Immature natural killer cell (primary cell): ENCODE data around the gene ABCG1. TPM values are rescaled to one million over a fixed set of nuclear protein-coding genes. Genes with fewer than 3 reads are reported as not detected.
A peak's percentile ranks its signal among the peaks of the same experiment; 100 is the strongest.
"Not testable (repeated sequence)": the region's sequence is repeated elsewhere in the genome, so short reads cannot be mapped to it uniquely, and the experiment has no call there.

Experiments used
- DNase-seq, 3 donors: peaks; one replicate each; pipeline ENCODE4 v3.0.0; 2022; ENCODE audit warnings: mixed read lengths in 1 of 3
- H3K27ac Mint-ChIP-seq, 6 donors: one replicate each; pipeline ENCODE4 v1.8.0; 2020; ENCODE audit warnings: mixed read lengths in 6 of 6, mild to moderate bottlenecking in 5 of 6, inconsistent platforms in 4 of 6, moderate library complexity in 3 of 6
- H3K27me3 Mint-ChIP-seq, 3 donors: one replicate each; pipeline ENCODE4 v1.8.0; 2020 to 2021; ENCODE audit warnings: low read depth in 3 of 3, mild to moderate bottlenecking in 3 of 3, mixed read lengths in 3 of 3, moderate library complexity in 3 of 3, inconsistent platforms in 1 of 3
- H3K36me3 Mint-ChIP-seq, 3 donors: one replicate each; pipeline ENCODE4 v1.8.0; 2020; ENCODE audit warnings: mixed read lengths in 3 of 3, inconsistent platforms in 2 of 3, mild to moderate bottlenecking in 2 of 3
- H3K4me1 Mint-ChIP-seq, 2 donors: one replicate each; pipeline ENCODE4 v1.8.0; 2020; ENCODE audit warnings: inconsistent platforms in 2 of 2, mild to moderate bottlenecking in 2 of 2, mixed read lengths in 2 of 2, moderate library complexity in 1 of 2
- H3K4me3 Mint-ChIP-seq, 5 donors: one replicate each; pipeline ENCODE4 v1.8.0; 2020; ENCODE audit warnings: mild to moderate bottlenecking in 5 of 5, mixed read lengths in 5 of 5, inconsistent platforms in 3 of 5, moderate library complexity in 3 of 5
- H3K9me3 Mint-ChIP-seq, 6 donors: one replicate each; pipeline ENCODE4 v1.8.0; 2020; ENCODE audit warnings: mild to moderate bottlenecking in 6 of 6, mixed read lengths in 6 of 6, inconsistent platforms in 4 of 6, moderate library complexity in 3 of 6
- polyA plus RNA-seq, 3 donors: library from polyadenylated mRNA; unstranded; fragments of 300-500 nt; fragmentation: Illumina TruSeq; gene quantifications; one replicate each; pipeline ENCODE4 v1.2.3, GENCODE V29; 2021

ABCG1 gene
- polyA plus RNA-seq, 3 donors from 2014 or later: 4.3 to 10.9 (median 8.2) TPM

GRCh38 chr21:42286416-42286815 lies 67.5 kb downstream of the ABCG1 start:
- Mint-ChIP-seq H3K27ac (peak overlapping the region in 1 of 6 donors; percentile 32), H3K9me3 (no peaks in the 10 kb centered on the region), H3K36me3 (peaks cover 6 to 44% (median 35%) of the 10 kb centered on the region in 3 donors), H3K4me3 (no peak overlapping the region), H3K27me3 (peaks cover 0 to 6% (median 0%) of the 10 kb centered on the region in 3 donors), H3K4me1 (peaks cover 0 to 14% of the 10 kb centered on the region in 2 donors)
- DNase-seq: no peak

- H3K9me3 Mint-ChIP-seq: no peaks in the 10 kb centered on the region
- H3K27me3 Mint-ChIP-seq: peaks cover 0 to 5% (median 0%) of the 10 kb centered on the region in 3 donors
- H3K4me3 Mint-ChIP-seq: no peak overlapping the region
- H3K27ac Mint-ChIP-seq: no peak overlapping the region
- no peak for DNase-seq
- H3K36me3 Mint-ChIP-seq: peaks cover 6 to 44% (median 35%) of the 10 kb centered on the region in 3 donors
- peaks cover 0 to 14% of the 10 kb centered on the region in 2 donors for H3K4me1 Mint-ChIP-seq
These were observed 68.5 kb downstream of the ABCG1 start for GRCh38 chr21:42287193-42288083.

- Mint-ChIP-seq H3K9me3 (no peaks in the 10 kb centered on the region), H3K27ac (no peak overlapping the region), H3K4me3 (no peak overlapping the region), H3K36me3 (peaks cover 6 to 44% (median 35%) of the 10 kb centered on the region in 3 donors), H3K27me3 (peaks cover 0 to 5% (median 0%) of the 10 kb centered on the region in 3 donors), H3K4me1 (peaks cover 0 to 14% of the 10 kb centered on the region in 2 donors)
- DNase-seq: no peak
These were observed 70.0 kb downstream of the ABCG1 start for GRCh38 chr21:42288962-42289361.

GRCh38 chr21:42289926-42290325 lies 71.0 kb downstream of the ABCG1 start:
- peaks cover 0 to 5% (median 0%) of the 10 kb centered on the region in 3 donors for H3K27me3 Mint-ChIP-seq

GRCh38 chr21:42290505-42290904 lies 71.6 kb downstream of the ABCG1 start:
- no peak overlapping the region for H3K4me3 Mint-ChIP-seq
- H3K9me3 Mint-ChIP-seq: no peaks in the 10 kb centered on the region
- peaks cover 0 to 13% of the 10 kb centered on the region in 2 donors for H3K4me1 Mint-ChIP-seq
- H3K36me3 Mint-ChIP-seq: peaks cover 12 to 46% (median 35%) of the 10 kb centered on the region in 3 donors
- peak overlapping the region in 1 of 6 donors; percentile 55 for H3K27ac Mint-ChIP-seq
- DNase-seq: no peak
- H3K27me3 Mint-ChIP-seq: peaks cover 0 to under 1% (median 0%) of the 10 kb centered on the region in 3 donors

More at GRCh38 chr21:42289926-42290325, 71.0 kb downstream of the ABCG1 start:
- no peak overlapping the region for H3K27ac Mint-ChIP-seq
- peaks cover 0 to 14% of the 10 kb centered on the region in 2 donors for H3K4me1 Mint-ChIP-seq
- no peaks in the 10 kb centered on the region for H3K9me3 Mint-ChIP-seq
- H3K36me3 Mint-ChIP-seq: peaks cover 9 to 43% (median 35%) of the 10 kb centered on the region in 3 donors
- H3K4me3 Mint-ChIP-seq: no peak overlapping the region
- DNase-seq: no peak

- Mint-ChIP-seq H3K36me3 (peaks cover 17 to 46% (median 33%) of the 10 kb centered on the region in 3 donors), H3K9me3 (no peaks in the 10 kb centered on the region)
These were observed 72.2 kb downstream of the ABCG1 start for GRCh38 chr21:42291003-42291750.

GRCh38 chr21:42291751-42292562 lies 73.0 kb downstream of the ABCG1 start:
- Mint-ChIP-seq H3K27me3 (no peaks in the 10 kb centered on the region), H3K4me3 (no peak overlapping the region), H3K9me3 (no peaks in the 10 kb centered on the region), H3K4me1 (no peaks in the 10 kb centered on the region), H3K36me3 (peaks cover 17 to 46% (median 25%) of the 10 kb centered on the region in 3 donors), H3K27ac (no peak overlapping the region)
- no peak for DNase-seq

More at GRCh38 chr21:42291003-42291750, 72.2 kb downstream of the ABCG1 start:
- DNase-seq: no peak
- Mint-ChIP-seq H3K4me1 (peaks cover 0 to 6% of the 10 kb centered on the region in 2 donors), H3K4me3 (no peak overlapping the region), H3K27me3 (no peaks in the 10 kb centered on the region), H3K27ac (no peak overlapping the region)

GRCh38 chr21:42292563-42293142 lies 73.7 kb downstream of the ABCG1 start:
- H3K27ac Mint-ChIP-seq, H3K4me1 Mint-ChIP-seq: not testable (repeated sequence)
- peaks cover 18 to 46% (median 23%) of the 10 kb centered on the region in 3 donors for H3K36me3 Mint-ChIP-seq

GRCh38 chr21:42293649-42294272 lies 74.8 kb downstream of the ABCG1 start:
- no peak for DNase-seq
- Mint-ChIP-seq H3K27ac (no peak overlapping the region), H3K27me3 (no peaks in the 10 kb centered on the region), H3K4me3 (no peak overlapping the region), H3K9me3 (no peaks in the 10 kb centered on the region), H3K36me3 (peaks cover 21 to 37% (median 22%) of the 10 kb centered on the region in 3 donors), H3K4me1 (no peaks in the 10 kb centered on the region)

More at GRCh38 chr21:42292563-42293142, 73.7 kb downstream of the ABCG1 start:
- DNase-seq, H3K9me3 Mint-ChIP-seq, H3K4me3 Mint-ChIP-seq, H3K27me3 Mint-ChIP-seq: not testable (repeated sequence)

GRCh38 chr21:42294273-42294880 lies 75.4 kb downstream of the ABCG1 start:
- no peak overlapping the region for H3K4me3 Mint-ChIP-seq

GRCh38 chr21:42295845-42296244 lies 76.9 kb downstream of the ABCG1 start:
- H3K4me3 Mint-ChIP-seq: no peak overlapping the region
- no peak for DNase-seq
- H3K36me3 Mint-ChIP-seq: peaks cover 8 to 27% (median 17%) of the 10 kb centered on the region in 3 donors
- no peaks in the 10 kb centered on the region for H3K9me3 Mint-ChIP-seq
- peak overlapping the region in 1 of 6 donors; percentile 32 for H3K27ac Mint-ChIP-seq
- no peaks in the 10 kb centered on the region for H3K4me1 Mint-ChIP-seq
- no peaks in the 10 kb centered on the region for H3K27me3 Mint-ChIP-seq

More at GRCh38 chr21:42294273-42294880, 75.4 kb downstream of the ABCG1 start:
- H3K27ac Mint-ChIP-seq: no peak overlapping the region
- no peak for DNase-seq
- peaks cover 15 to 33% (median 17%) of the 10 kb centered on the region in 3 donors for H3K36me3 Mint-ChIP-seq
- H3K27me3 Mint-ChIP-seq: no peaks in the 10 kb centered on the region
- H3K4me1 Mint-ChIP-seq: no peaks in the 10 kb centered on the region
- H3K9me3 Mint-ChIP-seq: no peaks in the 10 kb centered on the region

GRCh38 chr21:42296501-42296900 lies 77.6 kb downstream of the ABCG1 start:
- Mint-ChIP-seq H3K4me3 (no peak overlapping the region), H3K27ac (no peak overlapping the region), H3K4me1 (no peaks in the 10 kb centered on the region), H3K36me3 (peaks cover 8 to 23% (median 17%) of the 10 kb centered on the region in 3 donors), H3K9me3 (no peaks in the 10 kb centered on the region), H3K27me3 (no peaks in the 10 kb centered on the region)
- no peak for DNase-seq
